EL (cell line): ENCODE measurements around the gene MAB21L4.

Source experiments
- DNase-seq: peaks from one replicate; pipeline ENCODE4 v3.0.0-alpha.2; 2016

Gene MAB21L4

DNA sequence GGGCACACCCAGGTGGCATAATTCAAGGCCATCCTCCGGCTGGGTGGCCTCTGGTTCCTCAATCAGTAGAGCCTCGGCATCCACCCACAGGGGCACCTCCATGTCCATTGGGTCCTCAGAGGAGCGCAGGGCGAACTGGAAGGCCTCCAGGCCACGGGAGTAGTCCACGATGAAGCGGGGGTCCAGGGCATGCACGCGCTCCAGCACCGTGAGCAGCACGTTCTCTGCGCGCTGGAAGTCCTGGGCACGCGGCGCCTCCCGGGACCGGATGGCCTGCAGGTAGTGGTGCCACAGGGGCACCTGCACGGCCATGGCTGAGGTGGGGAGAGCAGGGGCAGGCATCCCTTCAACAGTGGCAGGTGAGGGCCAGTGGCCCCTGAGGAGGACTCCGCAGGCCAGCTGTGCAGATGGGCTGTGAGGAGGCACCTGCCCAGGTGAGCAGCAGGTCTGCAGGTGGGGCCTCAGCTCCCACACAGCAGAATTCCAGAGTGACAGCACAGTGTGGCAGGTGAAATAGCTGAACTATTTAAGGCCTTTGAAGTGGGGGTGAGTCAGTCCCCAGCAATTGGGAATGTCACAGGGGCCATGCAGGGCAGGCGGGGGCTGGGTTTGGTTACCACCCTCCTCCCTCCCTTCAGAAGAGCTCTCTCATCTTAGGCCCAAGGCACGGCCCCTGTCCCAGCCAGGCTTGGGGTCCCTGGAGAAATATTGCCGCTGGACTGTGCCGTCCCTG, at the start of gene MAB21L4:
Gene MAB21L4 (minus strand): TSS at position 501 of the 733 bp plus-strand sequence. CDS start 159 bp downstream, at position 342.
- DNase-seq, result no peak

DNA sequence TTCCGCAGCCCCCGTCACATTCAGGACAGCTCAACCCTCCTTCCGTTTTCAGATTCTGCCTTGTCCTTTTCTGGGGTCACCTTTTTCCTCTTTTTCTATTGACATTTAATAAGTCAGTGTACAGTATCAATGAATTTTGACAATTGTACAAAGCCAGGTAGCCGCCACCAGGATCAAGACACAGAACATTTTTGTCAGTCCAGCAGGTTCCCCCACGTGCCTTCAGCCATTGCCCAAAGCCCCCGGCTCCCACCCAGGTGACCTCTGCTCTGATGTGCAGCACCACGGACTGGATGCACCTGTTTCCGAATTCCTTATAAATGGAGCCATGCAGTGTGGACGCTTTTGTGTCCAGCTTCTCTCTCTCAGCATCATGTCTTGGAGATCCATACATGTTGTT, 40.1 kb upstream of the MAB21L4 start:
- DNase-seq, result no peak

DNA sequence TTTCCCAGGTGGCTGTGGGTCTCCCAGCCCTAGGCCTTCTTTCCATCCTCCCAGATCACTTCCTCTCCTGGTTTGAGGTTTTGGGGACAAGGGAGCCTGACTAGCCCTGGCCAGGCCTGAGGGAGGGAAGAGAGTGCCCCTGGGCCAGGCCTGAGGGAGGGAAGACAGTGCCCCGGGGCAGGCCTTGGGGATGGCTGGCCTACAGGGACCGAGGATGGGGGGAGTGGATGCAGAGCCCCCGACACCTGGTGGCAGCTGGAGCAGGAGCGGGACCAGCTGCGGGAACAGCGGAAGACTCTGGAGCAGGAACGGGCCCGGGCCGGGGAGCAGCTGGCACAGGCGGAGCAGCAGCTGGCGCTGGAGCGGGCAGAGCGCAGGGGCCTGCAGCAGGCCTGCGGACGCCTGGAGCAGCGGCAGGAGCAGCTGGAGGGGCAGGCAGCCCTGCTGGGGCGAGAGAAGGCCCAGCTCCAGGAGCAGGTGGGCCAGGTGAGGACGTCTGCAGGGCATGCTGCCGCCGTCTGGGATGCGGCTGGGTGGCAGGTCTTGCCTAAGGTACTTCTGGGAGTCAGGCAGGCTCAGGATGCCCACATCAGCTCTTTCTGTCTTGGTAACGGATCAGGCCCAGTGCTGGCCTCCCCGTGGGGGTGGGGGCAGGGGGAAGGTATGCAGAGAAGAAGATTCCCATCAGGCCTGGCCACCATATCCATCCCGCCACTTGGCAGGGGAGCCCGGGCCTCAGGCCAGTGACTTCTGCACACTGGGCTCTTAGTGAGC, 39.3 kb upstream of the MAB21L4 start:
- no peak for DNase-seq

DNA sequence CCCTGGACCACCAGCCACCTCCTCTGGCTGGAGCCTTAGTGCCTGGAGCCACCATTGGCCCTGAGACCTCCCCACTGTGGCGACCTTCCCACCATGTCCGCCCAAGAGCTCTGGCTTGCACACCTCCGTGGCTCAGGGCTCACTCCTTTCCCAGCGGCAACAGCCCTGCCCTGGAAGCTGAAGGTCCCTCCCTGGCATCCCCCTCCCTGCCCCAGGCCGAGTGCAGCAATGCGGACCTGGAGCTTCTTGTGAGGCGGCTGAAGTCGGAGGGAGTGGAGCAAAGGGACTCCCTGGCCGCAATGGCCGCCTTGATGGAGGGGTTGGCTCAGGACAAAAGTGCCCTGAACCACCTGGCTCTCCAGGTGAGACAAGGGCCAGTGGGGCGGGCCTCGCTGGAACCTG, 38.7 kb upstream of the MAB21L4 start:
- DNase-seq, result no peak

DNA sequence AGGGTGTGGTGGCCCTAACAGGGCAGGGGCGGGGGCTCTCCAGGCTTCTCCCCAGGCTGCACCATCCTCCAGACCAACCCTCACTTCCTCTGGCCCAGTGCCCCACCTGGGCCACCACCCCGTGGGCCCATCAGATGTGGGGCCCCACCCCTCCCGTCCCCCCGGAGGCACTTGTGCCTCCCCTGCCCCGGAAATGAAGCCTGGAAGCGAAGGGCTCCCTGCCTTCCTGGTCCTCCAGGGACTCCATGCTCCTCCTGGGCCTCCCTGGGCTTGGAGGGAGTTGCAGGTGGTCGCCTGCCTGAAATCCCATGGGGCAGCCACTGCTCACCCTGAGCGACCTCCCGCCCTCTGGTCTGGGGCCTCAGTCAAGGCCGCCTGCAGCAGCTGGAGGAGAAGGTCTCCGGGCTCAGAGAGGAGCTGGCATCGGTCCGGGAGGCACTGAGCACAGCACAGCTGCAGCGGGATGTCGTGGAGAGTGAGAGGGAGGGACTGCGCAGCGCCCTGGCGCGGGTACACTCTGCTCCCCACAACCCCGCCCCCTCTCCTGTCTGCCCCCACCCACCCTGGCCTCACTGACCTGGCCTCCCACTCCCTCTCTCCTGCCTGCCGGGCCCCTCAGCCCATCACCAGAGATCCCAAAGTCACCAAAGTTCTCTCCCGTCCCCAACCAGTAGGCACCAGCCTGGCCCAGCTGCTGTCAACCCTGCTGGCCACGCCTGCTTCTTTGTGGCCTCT, 38.2 kb upstream of the MAB21L4 start:
- DNase-seq, result no peak

DNA sequence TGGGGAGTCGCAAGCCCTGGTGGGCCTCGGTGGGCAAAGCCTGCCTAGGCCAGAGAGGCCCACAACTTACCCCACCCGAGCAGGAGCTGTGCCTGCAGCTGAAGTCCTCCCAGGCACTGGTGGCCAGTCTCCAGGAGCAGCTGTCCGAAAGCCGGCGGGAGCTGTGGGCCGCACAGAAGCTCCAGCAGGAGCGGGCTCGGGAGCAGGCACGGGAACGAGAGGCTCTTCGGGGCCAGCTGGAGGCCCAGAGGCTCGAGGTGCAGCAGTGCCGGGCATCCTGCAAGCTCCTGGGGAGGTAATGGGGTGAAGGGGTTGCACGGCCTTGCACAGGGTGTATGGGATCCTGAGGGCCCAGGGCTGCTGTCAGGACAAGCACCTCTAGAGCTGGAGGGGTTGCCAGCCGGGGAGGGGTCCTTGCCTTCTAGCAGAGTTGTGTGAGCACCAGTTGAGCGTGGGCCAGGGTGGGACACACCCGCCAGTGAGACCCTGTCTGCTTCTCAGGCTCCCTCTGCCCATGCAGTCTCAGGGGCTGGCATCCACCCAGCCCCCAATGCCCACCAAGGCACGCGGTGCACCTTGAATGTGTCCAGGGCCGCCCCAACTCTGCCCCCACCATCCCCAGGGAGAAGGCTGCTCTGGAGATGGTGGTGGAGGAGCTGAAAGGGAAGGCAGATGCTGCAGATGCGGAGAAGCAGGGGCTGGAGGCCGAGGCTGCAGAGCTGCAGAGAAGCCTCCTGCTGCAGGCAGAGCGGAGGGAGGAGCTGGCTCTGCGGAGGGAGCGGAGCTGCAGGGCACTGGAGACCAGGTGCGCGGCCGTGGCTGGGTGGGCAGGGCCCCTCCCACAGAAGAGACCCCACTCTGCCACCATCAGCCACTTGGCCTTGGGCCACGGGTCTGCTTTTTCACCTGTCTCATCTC, 37.4 kb upstream of the MAB21L4 start:
- DNase-seq, result no peak

DNA sequence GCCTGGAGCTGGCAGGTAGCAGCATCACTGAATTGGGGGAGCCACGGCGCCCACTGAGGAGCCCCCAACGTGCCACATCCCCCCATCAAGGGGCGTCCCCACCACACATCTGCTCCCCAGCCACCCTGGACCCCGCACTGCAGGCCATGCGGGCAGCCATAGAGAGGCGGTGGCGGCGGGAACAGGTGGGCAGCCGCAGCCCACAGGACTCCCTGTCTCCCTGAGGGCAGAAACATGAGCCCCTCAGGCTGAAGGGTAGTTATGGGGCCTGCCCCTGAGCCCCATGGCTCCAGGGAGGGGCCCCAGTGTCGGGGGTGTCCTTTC, 36.7 kb upstream of the MAB21L4 start:
- no peak for DNase-seq

DNA sequence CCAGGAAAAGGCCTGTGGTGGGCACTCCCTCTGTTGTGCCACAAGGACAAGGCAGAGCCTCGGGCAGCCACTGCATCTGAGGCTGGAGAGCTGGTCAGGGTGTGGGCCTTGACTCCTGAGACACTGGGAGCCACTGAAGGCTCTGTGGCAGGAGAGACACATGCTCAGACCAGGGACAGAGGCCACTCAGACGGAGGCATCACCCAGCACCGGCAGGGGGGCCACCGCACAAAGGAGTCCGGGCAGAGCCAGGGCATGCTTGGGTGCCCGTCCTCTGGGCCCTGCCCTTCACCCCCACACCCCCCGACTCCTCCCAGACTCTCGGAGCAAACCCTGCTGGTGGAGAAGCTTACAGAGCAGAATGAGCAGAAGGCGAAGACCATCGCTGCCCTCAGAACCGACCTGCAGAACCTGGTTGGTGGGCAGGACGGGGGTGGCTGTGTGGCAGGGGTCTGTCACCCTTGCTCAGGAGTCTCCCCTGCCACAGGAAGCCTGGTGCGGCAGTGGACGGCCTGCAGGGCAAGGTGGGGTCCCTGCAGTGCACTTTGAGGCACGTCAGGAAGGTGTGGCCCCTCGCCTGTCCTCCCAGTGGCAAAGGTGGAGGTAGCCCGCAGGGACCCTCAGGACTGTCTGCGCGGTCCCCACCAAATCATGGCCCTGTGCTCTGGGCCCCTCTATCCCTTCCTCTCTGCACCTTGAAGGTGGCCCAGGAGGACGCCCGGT, 36.2 kb upstream of the MAB21L4 start:
- no peak for DNase-seq

DNA sequence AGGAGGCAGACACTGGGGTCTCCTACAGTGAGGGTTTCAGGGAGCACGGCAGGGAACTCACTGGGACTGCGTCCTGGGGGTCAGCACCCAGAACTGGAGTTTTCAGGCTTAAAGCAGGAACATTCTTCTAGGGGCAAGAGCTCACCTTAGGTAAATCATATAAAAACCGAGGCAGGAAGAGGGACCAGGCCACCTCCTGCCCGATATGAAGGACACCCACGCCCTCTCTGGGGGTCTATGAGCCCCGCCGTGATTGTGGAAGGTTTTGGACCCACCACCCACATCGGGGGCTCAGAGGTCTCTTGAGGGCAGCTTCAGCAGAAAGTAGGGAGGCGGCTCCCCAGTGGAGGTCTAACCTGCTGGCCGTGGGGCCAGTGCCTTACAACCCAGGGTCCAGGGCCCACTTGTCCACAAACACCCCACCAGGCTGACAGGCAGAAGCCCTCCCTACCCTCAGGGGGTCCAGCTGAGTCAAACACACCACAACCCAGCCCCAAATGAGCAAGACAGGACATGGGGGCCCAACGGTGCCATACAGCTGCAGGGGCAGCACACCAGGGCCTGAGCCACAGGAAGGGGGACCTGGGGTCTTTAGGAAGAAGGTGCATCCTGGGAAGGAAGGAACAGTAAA, 35.5 kb upstream of the MAB21L4 start:
- DNase-seq, result no peak

DNA sequence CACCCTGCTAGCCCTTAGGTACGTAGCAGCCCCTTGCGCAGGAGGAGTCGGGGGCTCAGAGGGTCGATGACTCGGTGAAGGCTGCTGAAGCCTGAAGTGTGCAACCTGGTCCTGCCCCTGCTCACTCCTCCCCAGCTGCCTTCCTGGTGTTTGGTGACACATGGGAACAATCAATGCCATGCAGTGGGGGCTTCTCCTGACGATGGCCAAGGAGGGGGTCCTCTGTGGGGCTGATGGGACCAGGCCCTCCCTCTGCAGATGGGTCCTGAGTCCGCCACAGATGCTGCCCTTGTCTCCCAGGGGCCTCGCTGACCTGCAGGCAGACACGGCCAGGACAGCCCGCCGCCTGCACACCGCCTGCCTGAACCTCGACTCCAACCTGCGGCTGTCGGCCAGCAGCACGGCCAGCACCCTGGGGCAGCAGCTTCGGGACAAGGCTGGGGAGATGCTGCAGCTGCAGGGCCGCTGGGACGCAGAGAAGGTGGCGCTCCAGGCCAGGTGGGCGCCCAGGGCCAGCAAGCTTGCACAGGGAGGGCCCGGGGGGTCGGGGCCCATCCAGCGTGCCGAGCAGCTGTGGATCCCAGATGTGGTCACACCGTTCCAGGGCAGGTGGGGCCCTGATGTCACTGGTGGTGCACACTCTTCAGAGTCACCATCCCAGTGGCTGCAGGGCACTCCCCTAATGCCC, 34.8 kb upstream of the MAB21L4 start:
- no peak for DNase-seq

DNA sequence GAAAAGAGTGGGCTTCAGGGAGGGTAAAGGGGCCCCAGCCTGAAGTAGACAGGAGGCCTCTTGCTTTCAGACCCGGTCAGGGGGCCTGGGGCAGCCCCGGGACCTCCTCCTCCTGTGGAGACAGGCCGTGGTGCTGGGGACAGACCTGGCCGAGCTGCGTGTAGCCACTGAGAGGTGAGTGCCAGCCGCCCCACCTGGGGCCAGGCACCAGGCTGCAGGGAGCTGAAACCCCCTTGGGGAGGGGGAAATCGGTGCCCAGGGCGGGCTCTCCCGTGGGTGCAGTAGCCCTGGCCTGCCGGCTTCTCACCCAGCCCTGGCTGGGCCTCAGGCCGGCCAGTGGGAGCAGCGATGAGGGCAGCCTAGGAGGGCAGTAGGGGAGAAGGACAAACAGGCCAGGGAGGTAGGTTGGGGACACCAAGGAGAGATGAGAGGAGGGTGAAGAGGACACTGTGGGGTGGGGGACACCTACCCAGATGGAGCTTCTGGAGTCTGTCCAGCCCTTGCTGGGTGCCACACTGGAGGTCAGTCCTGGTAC, 34.2 kb upstream of the MAB21L4 start:
- no peak for DNase-seq

DNA sequence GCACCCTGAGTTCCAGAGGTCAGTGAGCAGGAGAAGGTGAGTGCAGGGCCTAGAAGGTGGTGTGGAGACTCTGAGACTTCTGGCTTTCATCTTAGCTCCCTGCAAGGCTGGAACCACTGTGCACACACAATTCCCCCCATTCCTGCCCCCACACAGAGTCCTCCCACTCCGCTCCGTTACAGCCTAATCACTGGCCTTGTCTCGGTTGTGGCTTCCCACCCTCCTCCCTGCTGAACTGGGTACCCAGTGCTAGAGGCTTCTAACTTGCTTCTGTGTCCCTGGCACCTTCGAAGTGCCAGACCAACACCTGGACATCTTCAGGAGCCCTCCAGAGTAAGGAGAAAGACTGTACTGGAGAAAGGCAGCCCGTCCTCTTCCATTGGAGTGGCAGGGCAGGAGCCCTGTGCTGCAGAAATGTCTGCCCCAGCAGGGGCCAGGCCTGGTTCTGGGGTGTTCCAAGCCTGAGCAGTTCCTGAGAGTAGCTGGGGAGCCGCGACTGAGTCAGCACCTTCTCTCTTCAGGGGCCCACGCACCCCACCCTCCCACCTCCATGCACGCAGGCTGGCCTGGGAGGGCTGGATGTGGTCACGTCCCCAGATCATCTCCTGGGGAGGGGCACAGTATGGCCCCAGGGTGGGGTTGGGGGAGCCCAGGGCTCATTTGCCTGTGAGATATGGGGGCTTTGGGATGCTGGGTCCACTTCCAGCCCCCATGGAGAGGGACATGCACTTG, 33.6 kb upstream of the MAB21L4 start:
- no peak for DNase-seq

DNA sequence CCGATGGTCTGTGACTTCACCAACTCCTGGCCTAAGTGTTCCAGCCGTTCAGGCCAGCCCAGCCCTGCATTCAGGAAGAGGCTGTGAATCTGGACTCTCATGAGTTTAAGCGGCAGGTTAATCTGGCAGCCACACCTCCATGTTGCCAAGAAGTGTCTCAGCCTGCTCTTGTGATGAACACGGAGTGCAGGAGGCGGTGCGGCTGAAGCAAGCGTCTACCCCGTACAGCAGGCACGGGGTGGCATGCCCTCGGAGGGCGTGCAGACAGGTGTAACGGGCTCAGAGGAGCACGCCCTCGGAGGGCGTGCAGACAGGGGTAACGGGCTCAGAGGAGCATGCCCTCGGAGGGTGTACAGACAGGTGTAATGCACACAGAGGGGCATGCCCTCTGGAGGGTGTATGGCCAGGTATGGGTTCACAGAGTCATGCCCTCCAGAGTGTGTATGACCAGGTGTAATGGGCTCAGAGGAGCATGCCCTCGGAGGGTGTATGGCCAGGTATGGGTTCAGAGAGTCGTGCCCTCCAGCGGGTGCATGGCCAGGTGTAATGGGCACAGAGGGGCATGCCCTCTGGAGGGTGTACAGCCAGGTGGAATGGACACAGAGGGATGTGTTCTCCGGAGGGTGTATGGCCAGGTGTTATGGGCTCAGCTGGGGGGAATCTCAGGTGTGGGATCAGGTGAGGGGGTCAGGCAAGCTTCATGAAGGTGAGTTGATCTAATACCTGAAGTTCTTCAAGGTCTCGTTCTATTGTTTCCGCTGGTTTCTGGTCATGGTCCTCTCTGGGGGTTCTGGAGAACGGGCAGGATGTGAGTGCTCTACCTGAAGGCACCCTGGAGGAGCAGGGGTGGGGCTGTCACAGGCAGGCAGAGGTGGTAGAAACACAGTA, 32.8 kb upstream of the MAB21L4 start:
- no peak for DNase-seq

DNA sequence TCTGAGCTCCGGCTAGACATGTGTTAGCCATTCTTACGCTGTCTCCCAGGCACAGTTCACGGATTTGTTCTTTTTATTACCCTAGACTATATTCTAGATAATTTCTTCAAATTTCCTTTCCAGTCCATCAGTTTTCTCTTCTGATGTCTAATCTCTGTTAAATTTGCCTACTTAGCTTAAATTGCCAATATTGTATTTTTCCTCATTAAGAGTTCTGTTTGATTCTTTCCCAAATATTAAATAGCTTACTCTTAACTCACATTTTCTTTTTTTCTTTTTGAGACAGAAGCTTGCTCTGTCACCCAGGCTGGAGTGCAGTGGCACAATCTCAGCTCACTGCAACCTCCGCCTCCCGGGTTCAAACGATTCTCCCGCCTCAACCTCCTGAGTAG, 31.4 kb upstream of the MAB21L4 start:
- no peak for DNase-seq

DNA sequence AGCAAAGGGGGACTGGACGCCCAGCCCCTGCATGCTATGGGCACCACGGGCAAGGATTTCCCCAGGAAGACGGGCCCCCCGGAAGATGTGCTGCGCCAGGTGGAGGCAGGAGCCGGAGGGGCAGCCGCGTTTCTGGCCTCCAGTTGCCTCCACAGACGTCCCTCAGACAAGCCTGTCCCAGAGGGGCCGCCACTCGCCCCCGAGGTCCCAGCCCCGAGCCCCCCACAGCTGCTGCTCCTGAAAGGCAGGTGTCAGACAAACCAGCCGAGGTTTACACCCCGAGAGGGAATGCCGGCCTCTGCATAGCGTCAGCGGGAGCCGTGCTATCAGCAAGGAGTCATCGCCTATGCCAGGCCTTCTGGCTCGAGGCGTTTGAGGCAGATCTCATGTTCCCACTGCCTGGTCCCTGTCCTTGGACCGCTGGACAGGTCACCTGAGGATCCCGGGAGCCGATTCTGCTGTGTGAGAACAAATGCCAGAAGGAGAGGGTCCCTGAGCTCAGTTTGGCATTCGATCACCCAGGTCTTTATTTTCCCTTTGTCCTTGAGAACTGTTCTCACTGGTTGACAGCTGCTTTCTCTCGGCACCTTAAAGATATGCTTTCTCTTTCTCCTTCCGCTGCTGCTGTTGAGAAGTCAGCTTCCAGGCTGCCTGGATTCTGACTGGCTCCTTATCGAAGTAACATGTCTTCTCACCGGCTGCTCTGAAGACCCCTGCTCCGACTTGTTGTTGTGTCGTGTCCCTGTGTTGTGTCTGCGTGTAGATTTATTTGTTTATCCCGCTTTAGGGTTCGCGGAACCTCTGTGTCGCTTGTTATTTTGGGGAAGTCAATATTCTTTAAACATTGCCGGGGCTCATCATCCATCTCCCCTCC, 30.8 kb upstream of the MAB21L4 start:
- DNase-seq, result no peak

DNA sequence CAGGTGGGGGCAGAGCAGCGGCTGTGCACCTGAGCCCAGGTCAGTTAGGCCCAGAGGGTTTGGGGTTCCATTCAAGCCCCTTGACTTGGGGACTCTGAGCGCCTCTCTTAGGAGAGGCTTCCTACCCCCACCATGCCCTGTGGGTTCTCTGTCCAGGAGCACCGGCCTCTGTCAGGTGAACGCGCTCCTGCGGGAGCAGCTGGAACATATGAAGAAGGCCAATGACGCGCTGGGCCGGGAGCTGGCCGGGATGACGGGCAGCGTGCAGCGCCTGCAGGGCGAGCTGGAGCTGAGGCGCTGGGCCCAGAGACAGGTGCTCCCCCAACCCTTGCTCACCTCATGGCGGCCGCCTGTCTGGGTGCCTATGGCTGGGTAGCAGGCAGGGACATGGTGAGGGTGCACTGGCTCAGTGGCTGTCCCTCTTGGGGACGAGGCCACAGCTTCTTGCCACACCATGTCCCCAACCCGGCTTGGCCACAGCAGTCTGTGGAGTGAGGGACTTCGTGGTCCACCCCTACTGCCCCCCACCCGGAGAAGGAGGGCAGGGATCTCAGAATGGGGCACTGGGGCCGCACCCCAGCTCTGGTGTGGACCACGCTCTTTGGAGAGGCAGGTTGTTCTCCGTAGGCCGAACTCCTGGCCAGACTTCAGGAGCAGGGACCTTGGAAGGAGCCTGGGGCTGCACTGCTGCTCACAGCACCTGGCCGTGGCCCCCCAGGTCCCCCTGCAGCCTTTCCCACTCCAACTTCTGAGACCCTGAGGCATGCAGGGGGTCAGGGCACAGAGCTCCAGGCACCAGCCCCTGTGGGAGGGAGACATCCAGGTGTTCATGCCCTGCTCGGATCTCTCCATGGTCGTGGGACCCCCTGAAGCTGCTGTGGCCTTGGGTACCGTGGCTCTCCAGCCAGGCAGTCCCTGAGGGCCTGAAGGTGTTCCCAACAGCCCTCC, 29.9 kb upstream of the MAB21L4 start:
- DNase-seq, result no peak

DNA sequence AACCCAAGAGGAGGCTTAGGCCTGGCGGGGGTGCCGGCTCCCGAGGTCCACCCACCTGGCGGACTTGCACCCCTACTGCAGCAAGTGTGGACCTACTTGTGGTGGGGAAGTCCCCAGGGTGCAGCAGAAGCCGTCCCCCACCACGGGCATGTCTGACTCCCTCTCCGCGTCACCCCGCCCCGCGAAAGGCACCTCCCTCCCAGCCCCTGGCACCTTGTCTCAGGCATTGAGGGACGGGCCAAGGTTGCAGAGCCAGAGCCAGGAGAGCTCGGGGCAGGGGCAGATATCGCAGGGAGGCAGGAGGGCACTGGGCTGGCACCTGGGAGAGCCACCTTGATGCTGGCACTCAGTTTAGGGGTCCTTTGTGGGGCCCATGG, 29.2 kb upstream of the MAB21L4 start:
- no peak for DNase-seq
